Endodermal cell (in vitro differentiated cells): ENCODE data around the gene CHPF2. TPM values are rescaled to one million over a fixed set of nuclear protein-coding genes. Genes with fewer than 3 reads are reported as not detected.

Experiments used
- DNase-seq: peaks from one replicate; pipeline ENCODE4 v3.0.0-alpha.2; 2017
- H3K27ac ChIP-seq: 2 replicates; pipeline ENCODE4 v1.5.1; 2013; ENCODE audit warnings: mild to moderate bottlenecking, low read depth, low read length, moderate library complexity
- H3K27me3 ChIP-seq: 2 replicates; pipeline ENCODE4 v1.6.1; 2013; ENCODE audit warnings: mild to moderate bottlenecking, low read length, moderate library complexity; ENCODE audit not compliant: insufficient read depth, control insufficient read depth, poor library complexity, severe bottlenecking
- H3K36me3 ChIP-seq: 2 replicates; pipeline ENCODE4 v1.7.0; 2013; ENCODE audit warnings: mild to moderate bottlenecking, low read length, moderate library complexity; ENCODE audit not compliant: control insufficient read depth, insufficient read depth
- H3K4me1 ChIP-seq: one replicate; pipeline ENCODE4 v1.7.0; 2013; ENCODE audit warnings: low read length; ENCODE audit not compliant: control insufficient read depth, insufficient read depth
- H3K4me3 ChIP-seq: 2 replicates; pipeline ENCODE4 v1.5.1; 2013; ENCODE audit warnings: mild to moderate bottlenecking, low read length, moderate library complexity
- H3K9ac ChIP-seq: 2 replicates; pipeline ENCODE4 v1.6.1; 2013; ENCODE audit warnings: mild to moderate bottlenecking, low read length, moderate library complexity; ENCODE audit not compliant: poor library complexity, severe bottlenecking; ENCODE audit errors: extremely low read depth
- H3K9me3 ChIP-seq: 2 replicates; pipeline ENCODE4 v1.6.1; 2013; ENCODE audit warnings: mild to moderate bottlenecking, low read length, moderate library complexity; ENCODE audit not compliant: control insufficient read depth
- H3K27ac Mint-ChIP-seq: 2 replicates; pipeline ENCODE4 v1.8.0; 2020; ENCODE audit warnings: mixed read lengths
- H3K27me3 Mint-ChIP-seq: 2 replicates; pipeline ENCODE4 v1.8.0; 2021; ENCODE audit warnings: mild to moderate bottlenecking, mixed read lengths; ENCODE audit not compliant: insufficient read depth
- H3K36me3 Mint-ChIP-seq: 2 replicates; pipeline ENCODE4 v1.8.0; 2020; ENCODE audit warnings: low read depth, mixed read lengths
- H3K4me1 Mint-ChIP-seq: 2 replicates; pipeline ENCODE4 v1.8.0; 2020; ENCODE audit warnings: mixed read lengths
- H3K4me3 Mint-ChIP-seq: 2 replicates; pipeline ENCODE4 v1.8.0; 2020; ENCODE audit warnings: mild to moderate bottlenecking, moderate library complexity, mixed read lengths
- H3K9me3 Mint-ChIP-seq: 2 replicates; pipeline ENCODE4 v1.8.0; 2020; ENCODE audit warnings: mild to moderate bottlenecking, mixed read lengths
- CTCF ChIP-seq: fragments of 200-600 bp; sonication (generic); conservative IDR thresholded peaks from 2 replicates; pipeline ENCODE4 v1.5.0; 2021; ENCODE audit warnings: antibody characterized with exemption, mild to moderate bottlenecking
- WGBS, 2 experiments: methylation state at CpG; one replicate each; pipeline versions ENCODE4 v1.1.5 to v1.1.7; 2013; ENCODE audit warnings: missing lambda C conversion rate in 2 of 2, mixed read lengths in 1 of 2; ENCODE audit not compliant: insufficient coverage in 1 of 2, insufficient read length in 1 of 2; 5-methylcytosine and 5-hydroxymethylcytosine counted together
- total RNA-seq, 2 donors: library from RNA; stranded (reverse); fragmentation: NEBNext Ultra II Directional in 1 of 2; extraction: Animal tissue kit (Norgen Biotek cat#: 25700) in 1 of 2; gene quantifications; 2 replicates in 1 of 2; 3 replicates in 1 of 2; pipeline ENCODE4 v1.2.1, GENCODE V29; 2021

Gene CHPF2
- total RNA-seq, 2 donors from 2014 or later = 31.9 to 35.6 TPM

DNA sequence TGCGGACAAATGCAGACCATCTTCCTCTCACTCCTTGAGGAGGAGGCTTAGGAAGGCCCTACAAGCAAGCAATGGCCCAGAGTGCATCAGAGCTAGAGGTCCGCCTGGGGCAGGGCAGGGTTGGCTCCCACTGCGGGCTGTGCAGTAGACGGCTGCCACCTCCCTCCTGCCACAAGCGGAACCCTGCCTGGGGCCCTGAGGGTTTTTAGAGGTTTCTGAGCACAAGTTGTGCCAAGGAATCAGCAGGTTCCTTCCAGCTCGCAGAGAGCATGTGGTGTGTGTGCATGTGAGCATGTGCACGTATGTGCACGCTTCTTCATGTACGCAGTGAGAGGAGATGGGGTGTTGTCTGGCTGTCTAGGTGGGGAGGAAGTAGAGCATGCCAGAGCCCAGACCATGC, 42.1 kb downstream of the CHPF2 start:
- no peak for TF ChIP-seq CTCF
- H3K4me3 ChIP-seq = no peak overlapping the region
- WGBS, 2 experiments = 89 to 93% methylated on average over 5 to 9 of the region's 9 CpGs
- H3K27ac ChIP-seq = no peak overlapping the region
- no peaks in the 10 kb centered on the region for H3K27me3 ChIP-seq
- Mint-ChIP-seq H3K27ac (no peak overlapping the region), H3K9me3 (no peaks in the 10 kb centered on the region), H3K36me3 (no peaks in the 10 kb centered on the region), H3K27me3 (peaks cover 34% of the 10 kb centered on the region), H3K4me1 (peaks cover 3% of the 10 kb centered on the region), H3K4me3 (no peak overlapping the region)
- H3K4me1 ChIP-seq = no peaks in the 10 kb centered on the region
- H3K9me3 ChIP-seq = no peaks in the 10 kb centered on the region
- H3K36me3 ChIP-seq = no peaks in the 10 kb centered on the region
- H3K9ac ChIP-seq = no peak overlapping the region
- DNase-seq = no peak

- DNase-seq = peak; percentile 56
- H3K27ac ChIP-seq = no peak overlapping the region
- no peaks in the 10 kb centered on the region for H3K9me3 Mint-ChIP-seq
These were observed 42.9 kb downstream of the CHPF2 start for GRCh38 chr7:151274936-151275812.

More at GRCh38 chr7:151274936-151275812, 42.9 kb downstream of the CHPF2 start:
- H3K27me3 ChIP-seq = no peaks in the 10 kb centered on the region
- Mint-ChIP-seq H3K4me1 (peaks cover 3% of the 10 kb centered on the region), H3K36me3 (no peaks in the 10 kb centered on the region), H3K27me3 (peaks cover 37% of the 10 kb centered on the region), H3K4me3 (peak overlapping the region; percentile 42), H3K27ac (no peak overlapping the region)
- H3K9me3 ChIP-seq = no peaks in the 10 kb centered on the region
- H3K9ac ChIP-seq = no peak overlapping the region
- H3K4me3 ChIP-seq = peak overlapping the region; percentile 65
- no peak for TF ChIP-seq CTCF
- H3K4me1 ChIP-seq = no peaks in the 10 kb centered on the region
- WGBS, 2 experiments = 89 to 93% methylated on average over 9 to 17 of the region's 17 CpGs
- no peaks in the 10 kb centered on the region for H3K36me3 ChIP-seq
